Pulmonary artery endothelial cell (primary cell): ENCODE data around the gene SLC25A48. TPM values are rescaled to one million over a fixed set of nuclear protein-coding genes. Genes with fewer than 3 reads are reported as not detected.
"Not testable (repeated sequence)": the region's sequence is repeated elsewhere in the genome, so short reads cannot be mapped to it uniquely, and the experiment has no call there.

Experiments
- DNase-seq: peaks from one replicate; pipeline ENCODE4 v3.0.0-alpha.2; 2011; ENCODE audit warnings: low read depth, low spot score
- total RNA-seq: library from RNA; depleted of rRNA; stranded (reverse); fragments of >200 nt; gene quantifications from 2 replicates; pipeline ENCODE4 v1.2.3, GENCODE V29; 2014

The SLC25A48 gene
- total RNA-seq, 1 donor from 2014 or later, result not detected

DNA sequence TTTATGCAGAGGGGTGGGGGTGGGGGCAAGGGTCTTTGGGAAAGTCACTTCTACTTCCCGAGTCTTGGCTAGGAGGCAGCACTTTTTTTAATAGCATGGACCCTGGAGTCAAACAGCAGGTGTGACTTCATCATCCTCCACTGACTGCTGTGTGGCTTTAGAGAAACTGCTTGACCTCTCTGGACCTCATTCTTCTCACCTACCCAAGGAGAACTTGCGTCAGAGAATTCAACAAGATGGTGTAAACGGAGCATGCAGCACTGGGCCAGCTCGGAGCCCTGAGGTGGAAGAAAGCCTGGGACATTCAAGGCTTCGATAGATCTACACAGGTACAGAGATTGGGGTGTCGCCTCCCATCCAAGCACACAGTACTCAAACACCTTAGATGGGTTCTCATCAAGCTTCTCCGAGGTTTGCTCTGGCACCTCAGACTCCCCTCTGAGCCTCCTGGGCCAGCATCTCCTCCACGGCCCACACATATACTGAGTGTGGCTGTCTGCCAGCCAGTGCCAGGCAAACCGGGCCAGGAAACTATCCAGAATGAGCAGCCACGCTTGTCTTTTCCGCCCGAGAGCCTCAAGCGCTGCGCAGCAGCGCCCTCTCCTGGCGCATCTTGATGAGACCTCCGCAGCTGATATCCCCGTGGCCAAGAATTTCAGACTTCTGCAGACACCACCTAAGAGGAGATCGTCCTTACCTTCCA is 4.6 kb upstream of the SLC25A48 start:
- DNase-seq, result no peak

- no peak for DNase-seq
Observed at GRCh38 chr5:135830384-135830700, 4.1 kb upstream of the SLC25A48 start.

DNA sequence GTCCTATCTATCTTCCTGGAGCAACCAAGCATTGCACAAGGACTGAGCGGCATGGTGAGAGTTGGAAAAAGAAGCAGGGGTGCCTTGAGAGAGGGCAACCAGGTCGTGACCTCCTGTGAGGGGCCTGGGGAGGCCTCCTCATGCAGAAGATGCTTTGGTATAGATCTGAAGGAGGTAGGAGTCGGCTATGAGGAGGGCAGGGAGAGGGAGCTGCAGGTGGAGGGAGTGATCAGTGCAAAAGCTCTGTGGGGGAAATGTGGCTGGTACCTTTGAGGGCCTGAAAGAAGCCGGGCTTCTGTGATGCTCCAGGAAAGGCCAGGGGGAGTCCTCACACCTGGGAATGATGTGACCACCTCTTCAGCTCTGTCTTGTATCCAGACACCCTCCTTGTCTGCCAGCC is 3.6 kb upstream of the SLC25A48 start:
- no peak for DNase-seq

DNA sequence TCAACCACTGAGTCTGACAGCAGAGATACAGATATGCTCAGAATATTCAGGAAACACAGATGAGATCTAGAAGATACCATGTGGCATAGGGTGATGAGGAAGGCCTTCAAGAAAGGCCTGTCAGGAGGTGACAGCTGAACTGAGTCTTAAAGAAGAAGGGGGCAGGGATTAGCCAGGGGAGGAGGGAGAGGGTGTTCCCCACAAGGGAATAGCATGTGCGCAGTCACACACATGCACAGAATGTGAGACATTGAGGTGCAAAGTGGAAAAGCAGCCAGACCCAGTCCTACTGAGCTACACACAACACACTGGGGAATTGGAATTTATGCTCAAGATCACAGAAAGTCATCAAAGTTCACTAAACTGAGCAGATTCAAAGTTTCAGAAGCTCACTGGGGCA is 3.0 kb upstream of the SLC25A48 start:
- DNase-seq, result no peak

DNA sequence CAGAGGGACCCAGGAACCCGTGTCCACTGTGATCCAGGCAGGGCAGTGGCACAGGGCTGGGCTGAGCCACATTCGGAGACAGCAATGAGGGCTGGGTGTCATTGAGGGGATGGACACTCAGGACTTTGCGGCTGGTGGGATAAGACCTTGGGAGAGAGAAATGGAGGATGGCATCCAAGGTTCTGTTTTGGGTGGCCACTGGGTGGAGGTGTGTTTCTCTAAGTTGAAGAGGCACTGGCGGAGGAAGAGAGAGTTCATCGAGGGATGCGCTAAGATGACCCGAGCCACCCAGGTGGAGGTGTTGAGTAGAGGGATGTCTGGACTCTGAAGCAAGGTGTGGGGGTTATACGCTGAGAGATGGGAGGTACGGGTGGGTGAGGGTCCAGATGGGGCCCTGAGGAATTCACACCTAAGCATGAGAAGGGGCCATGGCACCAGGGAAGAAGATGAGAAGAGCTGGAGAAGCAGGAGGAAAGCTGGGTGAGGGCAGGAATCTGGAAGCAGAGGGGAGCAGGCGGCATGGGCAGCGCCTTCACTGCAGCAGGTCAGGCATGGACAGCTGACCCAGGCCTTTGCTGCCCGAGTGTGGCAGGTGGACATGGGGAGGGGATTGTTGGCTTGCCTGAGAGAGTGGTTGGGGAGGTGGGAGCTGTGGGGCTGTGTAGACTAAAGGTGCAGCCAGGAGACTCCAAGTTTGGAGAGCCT is 2.5 kb upstream of the SLC25A48 start:
- no peak for DNase-seq

- DNase-seq, result no peak
Observed at GRCh38 chr5:135832941-135833920, 1.2 kb upstream of the SLC25A48 start.

- no peak for DNase-seq
Observed at GRCh38 chr5:135833961-135834638, 363 bp upstream of the SLC25A48 start.

GRCh38 chr5:135835766-135836165 is 1.3 kb downstream of the SLC25A48 start:
- DNase-seq, result no peak

- not testable (repeated sequence) for DNase-seq
Observed at GRCh38 chr5:135838395-135838794, 3.9 kb downstream of the SLC25A48 start.

GRCh38 chr5:135839566-135839965 is 5.1 kb downstream of the SLC25A48 start:
- no peak for DNase-seq

DNA sequence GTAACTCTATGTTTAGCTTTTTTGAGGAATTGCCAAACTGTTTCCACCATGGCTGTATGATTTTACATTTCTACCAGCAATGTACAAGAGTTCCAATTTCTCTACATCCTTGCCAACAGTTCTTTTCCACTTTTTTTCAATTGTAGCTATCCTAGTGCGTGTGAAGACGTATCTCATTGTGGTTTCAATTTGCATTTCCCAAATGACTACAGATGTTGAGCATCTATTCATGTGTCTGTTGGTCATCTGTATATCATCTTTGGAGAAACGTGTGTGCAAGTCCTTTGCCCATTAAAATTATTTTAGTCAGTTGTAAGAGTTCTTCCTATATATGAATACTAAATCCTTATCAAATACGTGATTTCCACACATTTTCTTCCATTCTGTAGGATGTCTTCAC is 6.5 kb downstream of the SLC25A48 start:
- no peak for DNase-seq

DNA sequence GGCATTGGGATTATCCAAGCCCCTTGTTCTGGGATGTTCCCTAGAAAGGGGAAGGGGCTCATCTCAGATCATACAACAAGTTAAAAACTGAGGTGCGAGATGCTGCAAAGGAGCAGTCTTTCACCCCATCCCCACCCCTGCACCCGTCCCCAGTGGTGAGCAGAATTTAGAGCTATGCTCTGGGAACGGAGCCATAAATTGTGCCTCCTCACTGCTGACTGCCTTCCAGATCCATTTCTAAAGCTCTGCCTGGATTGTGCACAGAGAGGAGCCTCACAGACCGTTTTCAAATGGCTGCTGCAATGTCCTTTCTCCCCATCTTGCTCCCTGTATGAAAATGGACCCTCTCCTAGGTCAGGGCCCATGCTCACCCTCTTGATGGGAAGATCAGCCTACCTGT is 8.3 kb downstream of the SLC25A48 start:
- no peak for DNase-seq

- no peak for DNase-seq
Observed at GRCh38 chr5:135843571-135844337, 9.3 kb downstream of the SLC25A48 start.

DNA sequence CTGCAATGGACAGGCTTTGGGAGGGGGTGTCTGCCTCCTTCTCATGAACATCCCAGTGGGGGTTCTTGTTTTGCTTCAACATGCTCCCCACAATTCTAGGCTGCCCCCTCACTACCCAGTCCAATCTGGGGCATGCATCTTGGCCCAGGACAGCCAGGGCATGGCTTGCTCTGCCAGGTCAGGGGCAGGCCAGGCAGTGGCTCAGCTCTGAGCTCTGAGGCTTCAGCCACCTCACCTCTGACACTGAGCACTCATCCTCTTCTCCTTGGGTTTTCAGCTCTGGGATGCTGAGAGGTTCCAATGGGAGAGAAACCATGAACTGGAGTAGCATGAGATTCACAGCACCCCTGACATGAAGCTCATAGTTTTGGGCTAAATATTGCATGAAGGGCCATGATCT is 11.8 kb downstream of the SLC25A48 start:
- DNase-seq, result no peak

DNA sequence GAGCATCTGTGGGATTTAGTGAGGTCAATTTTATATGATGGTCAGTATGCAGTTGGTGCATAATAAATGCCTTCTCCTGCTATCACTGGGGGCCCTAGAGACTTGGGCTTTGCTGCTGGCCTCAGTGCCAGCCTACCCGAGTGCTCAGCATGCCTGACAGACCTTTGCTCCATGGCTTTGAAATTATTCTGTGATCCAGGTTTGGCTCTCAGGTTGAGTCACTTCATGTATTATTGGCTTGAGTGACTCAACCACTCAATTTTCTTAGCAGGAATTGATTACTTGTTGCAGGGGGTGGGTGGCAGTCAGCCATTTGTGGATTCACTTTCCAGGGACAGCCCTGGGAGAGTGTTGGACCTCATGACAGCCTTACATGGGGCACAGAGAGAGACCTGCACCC is 13.5 kb downstream of the SLC25A48 start:
- no peak for DNase-seq

DNA sequence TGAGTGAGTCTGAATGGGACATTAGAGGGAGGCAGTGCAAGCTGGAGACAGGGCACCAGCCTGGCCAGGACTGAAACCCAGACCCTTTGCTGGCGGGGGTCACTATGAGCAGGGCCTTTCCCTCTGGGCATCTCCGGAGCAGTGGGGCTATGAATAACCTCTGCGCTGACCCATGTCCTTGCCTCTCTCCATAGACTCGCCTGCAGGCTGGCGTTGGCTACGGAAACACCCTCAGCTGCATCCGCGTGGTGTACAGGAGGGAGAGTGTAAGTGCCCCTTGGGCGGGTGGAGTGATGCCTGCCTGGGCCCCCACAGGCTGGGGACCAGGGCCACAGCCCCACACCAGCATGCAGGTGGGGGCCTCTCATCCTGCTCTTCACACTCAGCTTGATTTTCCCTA is 15.8 kb downstream of the SLC25A48 start:
- DNase-seq, result no peak

DNA sequence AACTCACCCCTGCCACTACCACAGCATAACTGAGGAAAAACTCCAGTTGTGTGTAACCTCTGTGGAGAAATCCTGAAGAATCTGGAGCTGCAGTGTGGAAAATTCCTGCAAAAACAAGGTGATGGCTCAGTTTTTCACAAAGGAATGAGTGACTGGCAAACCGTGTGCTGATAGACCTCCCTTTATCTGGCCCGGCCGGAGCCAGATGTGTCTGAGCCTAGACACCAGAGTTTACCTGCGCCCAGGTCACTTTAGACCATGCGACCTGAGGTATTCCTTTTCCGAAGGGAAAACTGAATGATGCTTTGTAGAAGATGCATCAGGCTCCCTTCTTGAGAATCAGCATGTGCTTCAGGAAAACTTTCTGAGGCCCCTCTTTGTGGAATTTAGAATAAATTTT is 16.2 kb downstream of the SLC25A48 start:
- DNase-seq, result no peak

DNA sequence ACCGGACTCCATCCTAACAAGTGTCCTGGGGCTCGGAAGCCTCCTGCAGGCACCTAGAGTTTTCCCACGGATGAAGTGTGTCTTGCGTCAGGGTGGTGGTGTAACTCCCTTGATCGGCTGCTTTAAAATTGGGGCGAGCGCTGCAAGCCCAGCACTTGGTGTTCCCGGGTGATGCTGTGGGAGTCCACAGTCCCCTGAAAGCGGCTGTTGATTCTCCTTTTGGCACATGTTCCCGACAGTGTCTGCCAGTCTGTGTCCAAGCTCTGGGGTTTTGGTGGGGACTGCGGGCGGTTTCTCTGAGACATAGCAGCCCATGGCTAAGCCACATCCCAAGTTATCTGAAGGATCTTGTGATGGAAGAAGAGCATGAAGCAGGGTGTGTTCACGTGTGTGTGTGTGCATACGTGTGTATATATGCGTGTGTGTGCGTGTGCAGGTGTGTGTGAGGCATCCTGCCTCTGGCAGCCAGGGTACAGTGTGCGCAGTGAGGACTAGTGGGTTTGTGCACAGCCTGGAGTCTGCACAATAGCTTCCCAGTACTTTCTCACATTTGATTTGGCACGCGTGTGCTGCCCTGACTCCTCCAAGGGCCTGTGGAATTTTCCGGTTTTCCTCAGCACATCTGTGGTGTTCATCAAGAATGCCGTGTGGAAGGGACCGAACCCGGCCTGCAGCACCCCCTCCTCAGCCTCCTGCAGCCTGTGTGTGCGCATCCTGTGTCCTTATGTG is 16.9 kb downstream of the SLC25A48 start:
- DNase-seq, result no peak

DNA sequence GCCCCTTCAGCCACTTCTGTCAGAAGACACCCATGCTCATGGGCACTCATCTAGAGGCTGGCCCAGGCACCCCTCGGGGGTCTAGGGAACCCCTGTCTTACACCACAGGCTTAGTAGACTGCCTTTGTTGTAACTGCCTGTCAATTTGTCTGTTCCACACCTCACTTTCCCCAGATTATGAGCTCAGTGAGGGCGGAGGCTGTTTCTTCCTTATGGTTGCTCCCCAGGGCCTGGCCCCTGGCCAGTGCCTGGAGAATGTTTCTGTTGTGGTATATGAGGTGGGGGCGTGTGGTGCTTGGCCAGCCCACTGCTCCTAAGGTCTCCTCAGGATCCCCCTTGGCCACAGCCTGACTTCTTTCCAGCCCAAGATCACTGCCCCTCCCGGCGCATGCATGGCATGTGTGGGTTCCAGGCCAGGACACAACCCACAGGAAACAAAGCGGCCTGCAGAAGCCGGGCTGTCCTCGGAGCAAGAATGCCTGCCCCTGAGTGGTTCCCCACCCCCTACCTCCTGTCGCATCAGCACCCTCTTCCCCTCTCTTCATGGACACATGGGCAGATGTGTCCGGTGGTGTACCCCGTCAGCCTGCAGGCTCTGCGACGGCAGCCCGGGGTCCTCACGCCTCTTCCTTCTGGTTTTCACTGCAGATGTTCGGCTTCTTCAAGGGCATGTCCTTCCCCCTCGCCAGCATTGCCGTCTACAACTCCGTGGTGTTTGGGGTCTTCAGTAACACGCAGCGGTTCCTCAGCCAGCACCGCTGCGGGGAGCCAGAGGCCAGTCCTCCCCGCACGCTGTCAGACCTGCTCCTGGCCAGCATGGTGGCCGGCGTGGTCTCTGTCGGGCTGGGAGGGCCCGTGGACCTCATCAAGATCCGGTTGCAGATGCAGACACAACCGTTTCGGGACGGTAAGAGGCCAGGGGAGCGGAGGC is 17.7 kb downstream of the SLC25A48 start:
- no peak for DNase-seq
